ENCODE data around the gene ANGPTL8. TPM values are rescaled to one million over a fixed set of nuclear protein-coding genes. Genes with fewer than 3 reads are reported as not detected.

ANGPTL8 gene
- total and polyA plus RNA-seq, 2 of the 13 experiments (the other 11 are each of a cell fraction or from before 2014, with no cell fraction given): 27.3 to 243 TPM

- peak overlapping the region; percentile 27 to 72 (median 50) for H3K4me3 ChIP-seq (replicated peaks in 1 of 3; ENCODE audit: insufficient read depth in 1 of 3, low read depth in 2 of 3, low read length in 3 of 3)
- H3K36me3 ChIP-seq (replicated peaks in 1 of 2; ENCODE audit: control insufficient read depth in 1 of 2, insufficient read depth in 2 of 2, low read length in 2 of 2): peaks cover 1 to 6% of the 10 kb centered on the region in 2 experiments; a peak in 3 of 5 replicates
- peaks cover 82% of the 10 kb centered on the region for H3K4me1 ChIP-seq (ENCODE audit: insufficient read depth, low read length)
- H3K27me3 ChIP-seq (ENCODE audit: control insufficient read depth in 1 of 2, insufficient read depth in 2 of 2, low read length in 2 of 2): no peaks in the 10 kb centered on the region
- peaks cover 10% of the 10 kb centered on the region for H3K79me2 ChIP-seq (ENCODE audit: insufficient read depth, low read length)
- H3K4me2 ChIP-seq (ENCODE audit: low read depth, low read length): peak overlapping the region; percentile 96
- DNase-seq (ENCODE audit: low spot score) (no peak), ATAC-seq (peak; percentile 25), FAIRE-seq (no peak)
- H3K9ac ChIP-seq (ENCODE audit: insufficient read depth, low read depth, low read length): peak overlapping the region; percentile 68
- WGBS (ENCODE audit: low lambda C conversion rate): 13% methylated on average over 9 of the region's 15 CpGs
- BruUV-seq (replicated peaks): no TSS peak
- ChIA-PET CTCF (ENCODE audit: low intra/inter-chr PET ratio, low total read pairs) (no interaction called here), POLR2A (interaction anchor here (0.6 to 2.9 kb wide), 10 partner anchors 24 to 148 kb away, joined by 3 to 22 read pairs (median 4); partner anchors contain the start of genes KANK2, LDLR, RAB3D and SWSAP1)
- in situ Hi-C loops (cut with HindIII; ENCODE audit: extremely low pct_ligation_motif_present, low pct_unique_long_range_greater_than_20kb): no loop called here
- TF ChIP-seq ZNF280D (CRISPR knock-in tag; IDR thresholded peaks at IDR 0.05) (no peak), JUN (CRISPR knock-in tag; IDR thresholded peaks at IDR 0.05) (no peak), TSC22D2 (CRISPR knock-in tag; IDR thresholded peaks at IDR 0.05; ENCODE audit: borderline replicate concordance) (no peak), PAWR (CRISPR knock-in tag; IDR thresholded peaks at IDR 0.05; ENCODE audit: borderline replicate concordance) (no peak), NFE2 (CRISPR knock-in tag; IDR thresholded peaks at IDR 0.05) (no peak), ELF3 (CRISPR knock-in tag; IDR thresholded peaks at IDR 0.05) (no peak), ZNF30 (CRISPR knock-in tag; IDR thresholded peaks at IDR 0.05) (no peak), TP53 (CRISPR knock-in tag; conservative IDR thresholded peaks at IDR 0.05) (no peak), ZNF615 (CRISPR knock-in tag; IDR thresholded peaks at IDR 0.05; ENCODE audit: borderline replicate concordance) (no peak), SMARCE1 (IDR thresholded peaks at IDR 0.05; ENCODE audit: borderline replicate concordance) (no peak), CENPBD1 (CRISPR knock-in tag; IDR thresholded peaks at IDR 0.05; ENCODE audit: borderline replicate concordance, low read depth) (no peak), ZEB1 (IDR thresholded peaks at IDR 0.05; ENCODE audit: insufficient replicate concordance, low read depth) (no peak), CHCHD3 (CRISPR knock-in tag; IDR thresholded peaks at IDR 0.05) (no peak), FIP1L1 (IDR thresholded peaks at IDR 0.05; ENCODE audit: borderline replicate concordance, insufficient read depth, low read depth, low read length) (no peak), RBM22 (optimal IDR thresholded peaks at IDR 0.05; ENCODE audit: low read length) (no peak), SCMH1 (CRISPR knock-in tag; IDR thresholded peaks at IDR 0.05; ENCODE audit: borderline replicate concordance) (no peak)
- intact Hi-C loops (cut with micrococcal nuclease; ENCODE audit: unreplicated experiment): no loop called here
- H4K20me1 ChIP-seq (ENCODE audit: insufficient read depth, low read length): no peaks in the 10 kb centered on the region; the same call in 1 of the 2 replicates
- H2AFZ ChIP-seq (ENCODE audit: low read length): no peak overlapping the region
- no peaks in the 10 kb centered on the region for H3K9me3 ChIP-seq (ENCODE audit: low read length)
- H3K27ac ChIP-seq (ENCODE audit: extremely low read length, insufficient read depth, low read length): peak overlapping the region; percentile 94
Measured at GRCh38 chr19:11237321-11237720, 2.1 kb upstream of the ANGPTL8 start.

Measured in HepG2 (cell line).